Adrenal gland (tissue), 12 donors: ENCODE data around the gene BCAR3. TPM values are rescaled to one million over a fixed set of nuclear protein-coding genes. Genes with fewer than 3 reads are reported as not detected.

Experiments
- DNase-seq, 7 donors: peaks; one replicate each; pipeline ENCODE4 v3.0.0-alpha.2; 2019 to 2020
- H3K27ac ChIP-seq, 5 donors: fragments of 200-600 bp; sonication (generic) in 4 of 5; 1 replicate in 3 of 5; 2 replicates in 2 of 5; pipeline versions ENCODE4 v1.5.1 to v1.8.0; 2016 to 2020; ENCODE audit warnings: mild to moderate bottlenecking in 1 of 5
- H3K27me3 ChIP-seq: fragments of 200-600 bp; 2 replicates; pipeline ENCODE4 v1.8.0; 2021
- H3K36me3 ChIP-seq, 2 donors: fragments of 200-600 bp; replicated peaks in 1 of 2; 1 replicate in 1 of 2; 2 replicates in 1 of 2; pipeline versions ENCODE4 v1.5.1 to v1.8.0; 2018 to 2022
- H3K4me1 ChIP-seq, 2 donors: fragments of 200-600 bp; replicated peaks in 1 of 2; 1 replicate in 1 of 2; 2 replicates in 1 of 2; pipeline versions ENCODE4 v1.5.1 to v1.8.0; 2018 to 2021
- H3K4me3 ChIP-seq, 4 donors: fragments of 200-600 bp; sonication (generic) in 3 of 4; one replicate each; pipeline ENCODE4 v1.5.1; 2016 to 2018
- H3K9me3 ChIP-seq, 3 donors: fragments of 200-600 bp; sonication (generic) in 1 of 3; replicated peaks in 1 of 3; 1 replicate in 2 of 3; 2 replicates in 1 of 3; pipeline versions ENCODE4 v1.5.1 to v1.8.0; 2016 to 2021
- CTCF ChIP-seq, 6 experiments: fragments of 450-650 bp in 4 of 6; fragments of 200-600 bp in 2 of 6; sonication (generic) in 1 of 6; IDR thresholded peaks; 1 replicate in 5 of 6; 2 replicates in 1 of 6; pipeline versions ENCODE4 v1.5.1 to v1.8.0; 2016 to 2021; ENCODE audit warnings: antibody characterized with exemption in 6 of 6, mild to moderate bottlenecking in 2 of 6, moderate library complexity in 1 of 6
- POLR2A ChIP-seq, 2 donors: fragments of 450-650 bp; IDR thresholded peaks; one replicate each; pipeline ENCODE4 v1.6.1; 2017; ENCODE audit warnings: antibody characterized with exemption in 2 of 2, mild to moderate bottlenecking in 2 of 2, moderate library complexity in 1 of 2
- whole genome bisulfite sequencing, 4 donors: extraction: QIAGEN DNeasy Blood & Tissue Kit in 2 of 4; methylation state at CpG; one replicate each; pipeline versions ENCODE4 v1.1.5 to v1.1.7; 2013 to 2017; 5-methylcytosine and 5-hydroxymethylcytosine counted together
- intact Hi-C, 2 donors: fragments of 100-400 bp; cut with DNase I; formaldehyde crosslinking; loops; one replicate each; pipeline versions ENCODE4 v1.14.1 to v1.15.0; 2022 to 2023
- polyA plus RNA-seq, 3 donors: library from polyadenylated mRNA; stranded (reverse); fragments of 200-250 nt in 2 of 3; fragments of 350-450 nt in 1 of 3; fragmentation: Illumina TruSeq in 1 of 3; extraction: RNeasy Lipid Tissue Mini Kit (QIAGEN cat#74804) in 1 of 3; gene quantifications; one replicate each; pipeline ENCODE4 v1.2.3, GENCODE V29; 2013 to 2014
- total RNA-seq, 9 donors: library from RNA; depleted of rRNA in 4 of 9; stranded (reverse); fragments of >200 nt in 4 of 9; fragments of 120-200 nt in 1 of 9; fragmentation: NEBNext Ultra II Directional in 1 of 9; extraction: Animal tissue kit (Norgen Biotek cat#: 25700) in 1 of 9; gene quantifications; one replicate each; pipeline versions ENCODE4 v1.1.0 to v1.2.4, GENCODE V29; 2013 to 2023
- donor health status: healthy with polysubstance abuse.
- donor health status: Bipolar disorder and iron deficiency.
- donor health status: DM: yes; HTN: yes; CAD: no.
- donor health status: DM: no; HTN: no; CAD: no.
- donor health status: DM: no; HTN: no; CAD: no.
- donor health status: DM: yes; HTN: yes; CAD: no.

Gene BCAR3
- total and polyA plus RNA-seq, 12 donors = 6.5 to 31.6 (median 23.9) TPM

GRCh38 chr1:93619507-93620171 lies 62.0 kb downstream of the BCAR3 start:
- no peaks in the 10 kb centered on the region for H3K27me3 ChIP-seq
- no peaks in the 10 kb centered on the region for H3K9me3 ChIP-seq
- H3K36me3 ChIP-seq = no peaks in the 10 kb centered on the region
- 88 to 95% (median 93%) methylated on average over 9 to 11 of the region's 11 CpGs for WGBS, 4 donors
- H3K4me1 ChIP-seq = peaks cover 16 to 40% of the 10 kb centered on the region in 2 donors
- no peak overlapping the region for H3K4me3 ChIP-seq
- no peak for DNase-seq
- H3K27ac ChIP-seq = no peak overlapping the region
- TF ChIP-seq POLR2A (IDR thresholded peaks at IDR 0.05) (no peak), CTCF (IDR thresholded peaks at IDR 0.05) (no peak)
- intact Hi-C loops = no loop called here

- TF ChIP-seq CTCF (IDR thresholded peaks at IDR 0.05) = no peak
- no peak for TF ChIP-seq POLR2A (IDR thresholded peaks at IDR 0.05)
- Histone ChIP-seq H3K9me3 (no peaks in the 10 kb centered on the region), H3K27me3 (no peaks in the 10 kb centered on the region), H3K36me3 (no peaks in the 10 kb centered on the region), H3K4me1 (peaks cover 16 to 52% of the 10 kb centered on the region in 2 donors), H3K27ac (peak overlapping the region in 4 of 5 donors; percentile 18 to 79 (median 64)), H3K4me3 (no peak overlapping the region)
- intact Hi-C loops = no loop called here
- WGBS, 4 donors = 73 to 95% (median 81%) methylated on average over 6 to 10 of the region's 10 CpGs
- peak in 3 of 7 donors; percentile 34 to 68 (median 47) for DNase-seq
Measured at GRCh38 chr1:93617670-93618499, 63.8 kb downstream of the BCAR3 start.

GRCh38 chr1:93616996-93617669 lies 64.5 kb downstream of the BCAR3 start:
- no peaks in the 10 kb centered on the region for H3K36me3 ChIP-seq
- 43 to 61% (median 53%) methylated on average over 6 of the region's 6 CpGs for WGBS, 4 donors
- no peaks in the 10 kb centered on the region for H3K9me3 ChIP-seq
- H3K27ac ChIP-seq = peak overlapping the region in 4 of 5 donors; percentile 18 to 79 (median 64)
- DNase-seq = peak; percentile 67 to 83 (median 82)
- no peaks in the 10 kb centered on the region for H3K27me3 ChIP-seq
- no peak for TF ChIP-seq POLR2A (IDR thresholded peaks at IDR 0.05)
- TF ChIP-seq CTCF (IDR thresholded peaks at IDR 0.05) = no peak
- intact Hi-C loops = no loop called here
- H3K4me3 ChIP-seq = no peak overlapping the region
- peaks cover 16 to 47% of the 10 kb centered on the region in 2 donors for H3K4me1 ChIP-seq
